Anterior cingulate cortex (tissue), 58 donors: Measurements from ENCODE around the gene DIRAS1.

Experiments
- DNase-seq, 58 donors: peaks; one replicate each; lab custom pipeline; 2025; lab: John Stamatoyannopoulos, UW

DIRAS1 gene

DNA sequence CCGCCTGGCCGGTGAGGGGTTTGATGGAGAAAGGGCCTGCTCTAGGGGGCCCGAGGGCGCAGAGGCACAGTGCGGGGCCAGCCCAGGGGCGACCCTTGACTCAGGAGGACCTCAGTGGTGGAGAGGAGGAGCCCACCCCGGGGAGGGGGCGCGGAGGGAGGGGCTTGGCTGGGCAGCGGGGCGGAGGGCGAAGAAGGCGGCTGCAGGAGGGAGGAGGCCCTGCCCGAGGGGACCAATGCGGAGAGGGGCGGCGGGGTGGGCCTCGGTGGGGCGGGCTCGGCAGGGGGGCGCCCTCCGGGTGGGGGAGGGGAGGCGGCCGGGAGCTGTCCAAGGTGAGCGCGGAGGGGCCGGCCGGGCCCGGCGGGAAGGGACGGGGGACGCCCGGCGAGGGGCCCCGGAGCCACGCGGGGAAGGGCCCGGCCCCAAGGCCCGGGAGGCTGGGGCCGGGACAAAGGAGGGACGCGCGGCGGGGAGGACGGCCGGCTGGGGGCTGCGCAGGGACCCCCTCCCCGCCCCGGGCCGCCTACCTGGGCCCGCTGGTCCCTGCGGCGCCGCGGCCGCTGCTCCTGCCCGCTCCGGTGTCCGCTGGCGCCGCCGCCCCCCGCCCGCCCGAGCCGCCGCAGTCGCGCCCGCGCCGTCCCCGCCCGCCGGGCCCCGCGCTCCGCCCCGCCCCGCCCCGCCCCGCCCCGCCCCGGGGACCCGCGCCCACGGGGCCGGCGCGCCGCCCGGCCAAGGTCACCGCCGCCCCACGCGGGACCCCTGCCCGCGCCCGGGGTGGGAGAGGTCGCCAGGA, at the start of gene DIRAS1:
Gene DIRAS1 (minus strand): TSS at position 596 of the 793 bp plus-strand sequence. CDS start 3,566 bp downstream, outside the sequence.
- DNase-seq: peak in 1 of 58 donors; percentile 18

DNA sequence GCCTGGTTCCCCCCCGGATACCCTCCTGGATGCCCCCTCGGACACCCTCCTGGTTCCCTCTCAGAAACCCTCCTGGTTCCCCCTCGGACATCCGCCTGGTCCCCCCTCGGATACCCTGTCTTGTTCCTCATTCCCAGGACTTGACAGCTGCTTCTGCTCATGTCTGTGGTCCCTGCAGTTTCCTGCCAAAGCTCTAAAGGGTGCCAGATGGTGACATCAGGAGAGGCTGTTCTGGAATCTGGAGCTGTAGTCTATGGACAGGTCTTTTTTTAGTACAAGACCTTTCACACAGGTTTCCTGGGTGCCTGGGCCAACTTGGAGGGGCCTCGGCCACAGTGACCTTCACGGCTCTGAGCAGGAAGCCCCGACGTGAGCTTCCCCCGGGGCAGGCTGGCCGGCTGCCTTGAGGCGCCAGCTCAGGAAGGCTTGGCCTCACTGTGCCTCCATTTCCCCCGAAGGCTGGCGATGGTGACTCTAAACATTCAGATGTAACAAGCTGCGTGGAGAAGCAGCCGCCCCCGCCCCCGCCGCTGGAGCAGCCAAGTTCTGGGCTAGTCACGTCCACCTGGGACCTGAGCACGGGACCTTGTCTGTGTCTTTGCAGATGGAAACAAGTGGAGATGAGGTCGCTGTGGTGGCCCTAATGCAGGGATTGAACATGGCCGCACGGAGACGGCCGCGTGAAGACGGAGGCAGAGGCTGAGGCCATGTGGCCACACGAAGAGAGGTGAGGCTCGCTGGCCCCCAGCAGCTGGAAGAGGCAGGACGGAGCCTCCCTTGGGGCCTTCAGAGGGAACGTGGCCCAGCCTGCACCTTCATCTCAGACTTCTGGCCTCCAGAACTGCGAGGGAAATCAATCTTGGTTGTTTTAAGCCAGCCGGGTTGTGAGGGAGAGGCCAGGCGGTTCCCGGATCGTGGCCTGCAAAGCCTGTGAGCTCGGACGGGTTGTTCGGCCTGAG, 49.2 kb upstream of the DIRAS1 start:
- DNase-seq: peak in 26 of 58 donors; percentile 5 to 63 (median 25)

GRCh38 chr19:2769218-2769617, 48.0 kb upstream of the DIRAS1 start:
- DNase-seq: no peak

DNA sequence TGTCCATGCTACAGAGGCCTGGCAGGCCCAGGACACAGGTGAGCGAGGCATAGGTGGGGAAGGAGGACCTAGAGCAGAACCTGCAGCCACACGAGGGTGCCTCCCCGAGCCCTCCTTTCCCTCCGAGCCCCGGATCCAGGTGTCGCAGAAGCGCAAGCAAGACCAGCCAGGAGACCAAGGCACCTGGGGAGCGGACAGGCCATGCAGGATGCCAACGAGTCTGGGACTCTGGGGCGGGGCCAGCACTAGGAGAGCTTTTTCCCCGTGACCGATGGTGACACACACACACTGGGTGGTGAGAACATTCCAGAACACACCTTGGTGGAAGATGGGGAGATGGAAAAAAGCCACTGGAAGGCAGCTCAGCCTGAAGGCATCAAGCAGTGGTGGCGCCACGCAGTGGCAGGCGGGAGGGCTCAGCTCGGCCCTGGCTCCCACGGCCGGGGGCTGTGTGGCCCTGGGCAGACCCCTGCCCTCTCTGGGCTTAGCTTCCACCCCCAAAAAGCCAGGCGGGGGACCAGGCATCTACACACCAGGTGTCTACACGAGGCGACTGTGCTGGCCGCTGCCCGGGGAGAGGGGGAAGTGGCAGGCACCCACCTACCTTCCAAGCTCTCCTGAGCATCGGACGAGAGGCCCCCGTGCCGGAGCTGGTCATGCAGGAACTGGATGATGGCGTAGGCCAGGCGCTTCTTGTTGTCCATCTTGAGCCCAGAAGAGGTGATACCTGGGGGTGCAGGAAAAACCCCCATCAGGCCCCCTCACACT, 47.4 kb upstream of the DIRAS1 start:
- DNase-seq: no peak

DNA sequence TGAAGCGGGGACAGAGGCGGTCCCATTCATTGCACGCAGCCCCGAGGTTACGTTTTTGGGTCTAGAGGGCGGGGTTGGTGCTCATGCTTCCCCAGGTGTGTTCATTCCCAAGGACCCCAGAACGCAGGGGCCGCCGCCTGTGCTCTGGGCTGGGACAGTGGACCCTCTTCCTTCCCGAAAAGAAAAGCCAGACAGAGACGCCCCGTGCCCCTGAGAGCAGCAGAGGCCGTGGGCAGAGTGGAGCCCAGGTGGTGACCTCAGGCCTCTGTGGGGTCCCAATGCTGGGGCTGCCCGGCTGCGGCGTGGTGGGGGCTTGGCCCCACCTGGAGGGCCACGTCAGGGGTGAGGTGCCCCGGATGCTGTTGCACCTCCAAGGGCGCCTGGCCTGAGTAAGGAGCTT, 46.5 kb upstream of the DIRAS1 start:
- DNase-seq: no peak

- no peak for DNase-seq
These were observed 45.6 kb upstream of the DIRAS1 start for GRCh38 chr19:2766594-2767372.

GRCh38 chr19:2765376-2765775, 44.2 kb upstream of the DIRAS1 start:
- DNase-seq: no peak

DNA sequence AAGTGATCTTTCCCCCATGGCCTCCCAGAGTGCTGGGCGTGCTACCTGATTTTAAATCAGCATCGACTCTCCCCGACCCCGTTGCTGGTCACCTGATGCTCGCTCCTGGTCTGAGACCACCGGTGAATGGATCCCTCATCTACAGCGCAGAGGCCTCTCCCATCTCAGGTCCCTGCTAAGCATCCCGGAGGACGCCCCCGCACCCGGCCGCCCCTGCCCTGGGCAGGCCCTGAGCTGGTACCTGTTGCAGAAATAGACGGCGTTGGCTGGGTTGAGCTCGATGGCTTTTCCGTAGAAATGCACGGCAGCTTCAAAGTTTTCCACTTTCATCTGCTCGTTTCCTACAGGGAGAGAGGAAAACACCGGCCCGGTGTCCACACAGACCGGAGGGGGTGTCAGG, 43.8 kb upstream of the DIRAS1 start:
- DNase-seq: no peak

GRCh38 chr19:2763687-2764086, 42.5 kb upstream of the DIRAS1 start:
- no peak for DNase-seq

- DNase-seq: no peak
These were observed 41.8 kb upstream of the DIRAS1 start for GRCh38 chr19:2762783-2763496.

DNA sequence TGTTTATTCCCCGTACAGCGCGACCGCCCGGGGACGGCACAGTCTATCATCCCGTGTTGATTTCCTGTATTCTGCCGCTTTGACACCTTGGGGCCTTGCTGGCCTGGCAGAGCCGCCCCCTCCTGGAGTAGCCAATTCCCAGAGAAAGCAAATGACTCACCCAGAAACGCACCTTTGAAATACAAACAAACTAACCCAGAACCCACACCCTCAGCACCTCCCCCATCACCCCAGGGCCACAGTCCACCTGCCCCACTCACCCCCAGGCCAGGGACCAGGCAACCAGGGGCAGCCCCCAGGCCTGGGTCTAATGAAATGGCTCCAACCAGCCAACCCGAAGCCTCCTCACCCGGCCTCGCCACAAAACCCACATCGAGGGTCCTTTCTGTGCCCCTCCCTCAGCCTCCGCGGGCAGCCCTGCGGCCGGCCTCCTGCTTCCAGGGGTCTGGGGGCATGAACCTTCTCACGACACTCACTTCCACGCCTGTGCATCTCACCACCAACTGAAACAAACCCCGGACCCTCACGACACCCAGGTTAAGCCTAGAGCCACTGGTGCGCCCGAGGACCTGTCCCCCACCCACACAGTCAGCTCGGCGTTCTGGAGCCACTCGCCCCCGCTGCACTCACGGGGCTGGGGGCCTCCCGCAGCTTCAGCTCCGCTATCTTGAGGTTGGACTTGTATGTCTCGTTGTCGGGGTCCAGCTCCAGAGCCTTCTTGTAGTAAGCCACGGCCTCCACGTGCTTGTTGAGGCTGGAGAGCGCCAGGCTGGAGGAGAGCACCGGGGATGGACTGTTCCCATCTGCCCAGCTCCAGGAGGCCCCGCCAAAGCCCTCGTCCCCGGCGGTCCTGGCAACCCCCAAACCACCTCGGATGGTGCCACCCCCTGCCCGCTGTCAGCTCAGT, 41.0 kb upstream of the DIRAS1 start:
- DNase-seq: no peak

- no peak for DNase-seq
These were observed 40.1 kb upstream of the DIRAS1 start for GRCh38 chr19:2761309-2761677.

DNA sequence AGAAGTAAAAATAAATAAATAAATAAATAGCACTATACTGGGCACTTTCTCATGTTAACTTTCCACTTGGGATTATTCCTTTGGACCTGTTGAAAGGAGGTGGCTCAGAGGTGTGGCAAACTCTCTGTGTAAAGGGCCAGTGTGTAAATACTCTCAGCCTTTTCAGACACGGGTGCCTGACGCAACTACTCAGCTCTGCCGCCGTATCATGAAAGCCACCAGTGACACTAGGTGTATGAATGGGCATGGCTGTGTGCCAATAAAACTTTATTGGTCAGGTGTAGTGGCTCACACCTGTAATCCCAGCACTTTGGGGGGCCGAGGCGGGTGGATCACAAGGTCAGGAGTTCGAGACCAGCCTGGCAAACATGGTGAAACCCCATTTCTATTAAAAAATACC, 38.8 kb upstream of the DIRAS1 start:
- no peak for DNase-seq

- DNase-seq: peak in 7 of 58 donors; percentile 3 to 34 (median 15)
These were observed 38.2 kb upstream of the DIRAS1 start for GRCh38 chr19:2759362-2759761.

- no peak for DNase-seq
These were observed 37.6 kb upstream of the DIRAS1 start for GRCh38 chr19:2758601-2759313.

- DNase-seq: no peak
These were observed 36.0 kb upstream of the DIRAS1 start for GRCh38 chr19:2756921-2757881.
